GM13977 (cell line): ENCODE data around the gene CACUL1.

ENCODE experiments used
- DNase-seq: peaks from one replicate; pipeline ENCODE4 v3.0.0; 2012; ENCODE audit warnings: low spot score
- in situ Hi-C: fragments of 300-500 bp; cut with MboI; formaldehyde crosslinking; loops from one replicate; pipeline ENCODE4 v1.12.0; 2022; ENCODE audit warnings: low sequenced_read_pairs, low pct_unique_long_range_greater_than_20kb, mixed read lengths, inconsistent platforms; ENCODE audit not compliant: unreplicated experiment
- TF ChIP-seq, protein P1 (sequence below): IDR thresholded peaks from 2 replicates; pipeline ENCODE4 v1.5.1; 2012; ENCODE audit warnings: mild to moderate bottlenecking, control low read depth; ENCODE audit not compliant: insufficient read depth; ENCODE audit errors: extremely low read depth, missing control alignments

The CACUL1 gene

DNA sequence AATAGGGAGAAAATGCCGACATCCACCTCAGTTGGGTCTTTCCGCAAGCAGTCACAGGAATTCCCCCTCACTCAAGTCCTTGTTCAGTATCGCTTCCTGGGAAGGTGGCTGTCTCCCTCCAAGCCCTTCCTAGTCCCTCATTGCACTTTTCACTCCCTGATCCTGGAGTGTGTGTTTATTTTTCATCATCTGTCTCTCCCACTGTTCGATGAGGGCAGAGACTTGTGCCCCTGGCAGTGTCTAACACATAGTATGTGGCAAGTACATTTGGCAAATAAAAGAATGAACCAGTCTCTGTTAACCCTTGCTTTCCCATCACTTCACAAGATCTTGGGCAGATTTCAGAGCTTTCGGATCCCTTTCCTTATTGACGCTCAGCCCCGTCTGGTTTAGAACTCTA lies 24.0 kb upstream of the CACUL1 start:
- TF ChIP-seq, protein P1, sequence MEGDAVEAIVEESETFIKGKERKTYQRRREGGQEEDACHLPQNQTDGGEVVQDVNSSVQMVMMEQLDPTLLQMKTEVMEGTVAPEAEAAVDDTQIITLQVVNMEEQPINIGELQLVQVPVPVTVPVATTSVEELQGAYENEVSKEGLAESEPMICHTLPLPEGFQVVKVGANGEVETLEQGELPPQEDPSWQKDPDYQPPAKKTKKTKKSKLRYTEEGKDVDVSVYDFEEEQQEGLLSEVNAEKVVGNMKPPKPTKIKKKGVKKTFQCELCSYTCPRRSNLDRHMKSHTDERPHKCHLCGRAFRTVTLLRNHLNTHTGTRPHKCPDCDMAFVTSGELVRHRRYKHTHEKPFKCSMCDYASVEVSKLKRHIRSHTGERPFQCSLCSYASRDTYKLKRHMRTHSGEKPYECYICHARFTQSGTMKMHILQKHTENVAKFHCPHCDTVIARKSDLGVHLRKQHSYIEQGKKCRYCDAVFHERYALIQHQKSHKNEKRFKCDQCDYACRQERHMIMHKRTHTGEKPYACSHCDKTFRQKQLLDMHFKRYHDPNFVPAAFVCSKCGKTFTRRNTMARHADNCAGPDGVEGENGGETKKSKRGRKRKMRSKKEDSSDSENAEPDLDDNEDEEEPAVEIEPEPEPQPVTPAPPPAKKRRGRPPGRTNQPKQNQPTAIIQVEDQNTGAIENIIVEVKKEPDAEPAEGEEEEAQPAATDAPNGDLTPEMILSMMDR: no peak
- DNase-seq: no peak
- in situ Hi-C loops: no loop called here

DNA sequence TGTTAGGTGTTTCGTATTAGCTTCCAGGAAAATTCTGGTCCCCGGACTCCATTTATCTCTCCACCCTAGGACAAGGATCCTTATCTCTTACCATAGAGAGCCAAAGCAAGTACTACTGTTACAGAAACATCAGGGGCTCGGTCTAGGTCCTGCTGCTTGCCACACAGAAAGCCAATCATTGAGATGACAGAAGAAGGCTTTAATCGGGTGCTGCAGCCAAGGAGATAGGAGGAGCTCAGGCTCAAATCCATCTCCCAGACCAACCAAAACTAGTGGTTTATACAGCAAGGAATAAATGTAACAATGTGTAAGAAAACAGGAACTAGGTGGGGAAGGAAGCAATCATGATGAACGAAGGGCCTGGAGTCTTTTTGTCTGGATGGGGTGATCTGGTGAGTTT lies 22.2 kb upstream of the CACUL1 start:
- in situ Hi-C loops: no loop called here
- TF ChIP-seq, protein P1: no peak
- no peak for DNase-seq

DNA sequence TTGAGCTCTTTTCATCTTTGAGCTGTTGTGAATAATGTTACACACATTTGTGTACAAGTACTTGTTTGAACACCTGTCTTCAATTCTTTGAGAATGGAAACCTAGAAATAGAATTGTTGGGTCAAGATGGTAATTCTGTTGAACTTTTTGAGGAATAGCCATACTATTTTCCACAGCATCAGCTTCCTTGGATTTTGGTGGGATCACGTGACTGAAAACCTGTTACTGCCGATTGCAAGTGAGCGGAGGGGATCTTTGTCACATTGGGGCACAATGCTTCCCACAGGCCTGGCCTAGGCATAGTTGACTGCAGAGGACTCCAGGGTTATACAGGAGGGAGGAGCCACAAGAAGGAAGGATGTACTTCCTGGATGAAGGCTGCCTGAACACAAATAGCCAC lies 21.3 kb upstream of the CACUL1 start:
- in situ Hi-C loops: no loop called here
- TF ChIP-seq, protein P1: no peak
- no peak for DNase-seq

- no peak for DNase-seq
- in situ Hi-C loops: no loop called here
- TF ChIP-seq, protein P1: peak; percentile 23
Measured at GRCh38 chr10:118775478-118775877, 20.7 kb upstream of the CACUL1 start.

DNA sequence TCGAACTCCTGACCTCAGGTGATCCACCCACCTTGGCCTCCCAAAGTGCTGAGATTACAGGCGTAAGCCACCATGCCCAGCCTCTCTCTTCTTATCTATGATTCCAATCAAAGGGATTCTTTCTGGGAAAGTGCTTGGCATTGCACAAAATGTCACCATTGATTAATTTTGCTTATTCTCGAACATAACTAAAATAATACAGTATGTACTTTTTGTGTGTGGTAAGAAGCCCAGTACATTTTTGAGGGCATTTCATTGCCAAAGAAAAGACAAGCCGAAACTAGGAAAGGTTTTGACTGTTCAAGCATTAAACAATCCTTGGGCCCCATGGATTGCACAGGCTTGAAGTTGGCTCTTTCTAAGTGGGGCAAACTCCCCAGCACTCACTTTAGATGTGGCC lies 18.3 kb upstream of the CACUL1 start:
- no peak for DNase-seq
- in situ Hi-C loops: no loop called here
- TF ChIP-seq, protein P1: no peak

GRCh38 chr10:118771976-118772375 lies 17.2 kb upstream of the CACUL1 start:
- in situ Hi-C loops: no loop called here
- DNase-seq: no peak

More at GRCh38 chr10:118771976-118772375, 17.2 kb upstream of the CACUL1 start:
- TF ChIP-seq, protein P1: no peak
